ENCODE measurements around the gene FAM98B. TPM values are rescaled to one million over a fixed set of nuclear protein-coding genes. Genes with fewer than 3 reads are reported as not detected.

The FAM98B gene
- total and polyA plus RNA-seq, 2 of the 8 experiments (the other 6 are each of a cell fraction or from before 2014, with no cell fraction given) = 5.9 to 48.4 TPM

GRCh38 chr15:38479756-38480155 is 25.8 kb downstream of the FAM98B start:
- Histone ChIP-seq H4K8ac (ENCODE audit: extremely low read depth, insufficient read depth, low read length) (no peak overlapping the region), H4K5ac (ENCODE audit: insufficient read length, low read depth, low read length) (no peak overlapping the region), H3K23me2 (ENCODE audit: low read depth, low read length) (no peaks in the 10 kb centered on the region), H3K4ac (replicated peaks; ENCODE audit: insufficient read length, low read depth, low read length) (no peak overlapping the region), H4K20me1 (replicated peaks in 1 of 2; ENCODE audit: control insufficient read depth in 1 of 2, insufficient read depth in 2 of 2, low read length in 2 of 2) (no peaks in the 10 kb centered on the region), H2BK5ac (ENCODE audit: low read depth, low read length) (no peak overlapping the region), H2BK12ac (ENCODE audit: low read depth, low read length) (no peak overlapping the region), H3K4me1 (replicated peaks in 1 of 4; ENCODE audit: control insufficient read depth in 3 of 4, insufficient read depth in 4 of 4, low read length in 3 of 4) (no peaks in the 10 kb centered on the region), H2BK120ac (replicated peaks; ENCODE audit: low read depth, low read length) (no peak overlapping the region), H3K79me2 (ENCODE audit: control insufficient read depth in 1 of 2, insufficient read depth in 2 of 2, low read length in 2 of 2) (no peaks in the 10 kb centered on the region), H2BK15ac (ENCODE audit: low read length) (no peak overlapping the region), H3K36me3 (ENCODE audit: control insufficient read depth in 2 of 4, insufficient read depth in 4 of 4, low read length in 3 of 4) (peaks cover 3 to 31% (median 17%) of the 10 kb centered on the region in 4 experiments; a peak in 7 of 8 replicates), H3K79me1 (ENCODE audit: low read depth, low read length) (no peaks in the 10 kb centered on the region), H3K4me2 (ENCODE audit: insufficient read depth in 1 of 2, low read depth in 2 of 2, low read length in 2 of 2) (no peak overlapping the region), H3K4me3 (ENCODE audit: extremely low read depth in 1 of 4, insufficient read depth in 2 of 4, low read depth in 3 of 4, low read length in 4 of 4) (no peak overlapping the region), H2AK5ac (ENCODE audit: low read depth, low read length) (no peak overlapping the region), H4K91ac (replicated peaks; ENCODE audit: insufficient read length, low read length) (no peak overlapping the region), H3K14ac (ENCODE audit: insufficient read length) (no peak overlapping the region), H3K27ac (ENCODE audit: low read depth, low read length) (no peak overlapping the region), H3K27me3 (replicated peaks in 1 of 4; ENCODE audit: control insufficient read depth in 3 of 4, extremely low read depth in 1 of 4, insufficient read depth in 3 of 4, low read length in 3 of 4) (no peaks in the 10 kb centered on the region), H2BK20ac (ENCODE audit: low read length) (no peak overlapping the region), H3K23ac (ENCODE audit: insufficient read length) (no peak overlapping the region), H3K9me3 (ENCODE audit: insufficient read depth in 2 of 2, low read depth in 1 of 2, low read length in 1 of 2) (no peaks in the 10 kb centered on the region), H2AFZ (ENCODE audit: low read length) (no peak overlapping the region), H3K18ac (ENCODE audit: extremely low read depth, low read length) (no peak overlapping the region), H3K9ac (replicated peaks in 1 of 4; ENCODE audit: extremely low read depth in 1 of 4, low read depth in 3 of 4, low read length in 3 of 4) (no peak overlapping the region), H3K56ac (replicated peaks; ENCODE audit: insufficient read length, low read depth, low read length) (no peak overlapping the region)
- FAIRE-seq = no peak
- ChIA-PET POLR2A (ENCODE audit: partially characterized antibody) (no interaction called here), CTCF (ENCODE audit: partially characterized antibody) (interaction anchor here (0.6 to 1.1 kb wide), 2 partner anchors 13 to 39 kb away, joined by 3 to 4 read pairs; no protein-coding TSS in a partner anchor)
- 96% methylated on average over 1 of the region's 1 CpG; no CpG with 5 or more reads in 1 of the 2 experiments for WGBS, 2 experiments (ENCODE audit: extremely low coverage in 1 of 2, insufficient coverage in 1 of 2, insufficient read length in 1 of 2, insufficient replicate concordance in 2 of 2, low coverage in 1 of 2, low lambda C conversion rate in 2 of 2, missing lambda C conversion rate in 1 of 2)
- no peak for TF ChIP-seq CBX8 (IDR thresholded peaks at IDR 0.05; ENCODE audit: borderline replicate concordance, low read depth, low read length)
- TF ChIP-seq NRF1 (IDR thresholded peaks at IDR 0.05; ENCODE audit: low read depth, low read length) = no peak
- no peak for TF ChIP-seq FOSL1 (IDR thresholded peaks at IDR 0.05; ENCODE audit: insufficient read depth, low read depth, low read length)
- TF ChIP-seq, protein P1, sequence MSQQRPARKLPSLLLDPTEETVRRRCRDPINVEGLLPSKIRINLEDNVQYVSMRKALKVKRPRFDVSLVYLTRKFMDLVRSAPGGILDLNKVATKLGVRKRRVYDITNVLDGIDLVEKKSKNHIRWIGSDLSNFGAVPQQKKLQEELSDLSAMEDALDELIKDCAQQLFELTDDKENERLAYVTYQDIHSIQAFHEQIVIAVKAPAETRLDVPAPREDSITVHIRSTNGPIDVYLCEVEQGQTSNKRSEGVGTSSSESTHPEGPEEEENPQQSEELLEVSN (IDR thresholded peaks at IDR 0.05) = no peak
- no peak for TF ChIP-seq CBX5 (IDR thresholded peaks at IDR 0.05; ENCODE audit: low read depth, low read length)
- no peak for TF ChIP-seq EP300 (IDR thresholded peaks at IDR 0.05; ENCODE audit: borderline replicate concordance in 1 of 2, low read depth in 2 of 2, low read length in 2 of 2)
- TF ChIP-seq, protein P2, sequence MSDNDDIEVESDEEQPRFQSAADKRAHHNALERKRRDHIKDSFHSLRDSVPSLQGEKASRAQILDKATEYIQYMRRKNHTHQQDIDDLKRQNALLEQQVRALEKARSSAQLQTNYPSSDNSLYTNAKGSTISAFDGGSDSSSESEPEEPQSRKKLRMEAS (IDR thresholded peaks at IDR 0.05) = no peak
- TF ChIP-seq SP4 (IDR thresholded peaks at IDR 0.05; ENCODE audit: low read length) = no peak
- no peak for TF ChIP-seq TAF1 (IDR thresholded peaks at IDR 0.05; ENCODE audit: low read depth, low read length)
- DNase-seq (ENCODE audit: low read depth in 1 of 2, low spot score in 2 of 2) = no peak
